ENCODE results near the gene MYO6.

MYO6 gene

DNA sequence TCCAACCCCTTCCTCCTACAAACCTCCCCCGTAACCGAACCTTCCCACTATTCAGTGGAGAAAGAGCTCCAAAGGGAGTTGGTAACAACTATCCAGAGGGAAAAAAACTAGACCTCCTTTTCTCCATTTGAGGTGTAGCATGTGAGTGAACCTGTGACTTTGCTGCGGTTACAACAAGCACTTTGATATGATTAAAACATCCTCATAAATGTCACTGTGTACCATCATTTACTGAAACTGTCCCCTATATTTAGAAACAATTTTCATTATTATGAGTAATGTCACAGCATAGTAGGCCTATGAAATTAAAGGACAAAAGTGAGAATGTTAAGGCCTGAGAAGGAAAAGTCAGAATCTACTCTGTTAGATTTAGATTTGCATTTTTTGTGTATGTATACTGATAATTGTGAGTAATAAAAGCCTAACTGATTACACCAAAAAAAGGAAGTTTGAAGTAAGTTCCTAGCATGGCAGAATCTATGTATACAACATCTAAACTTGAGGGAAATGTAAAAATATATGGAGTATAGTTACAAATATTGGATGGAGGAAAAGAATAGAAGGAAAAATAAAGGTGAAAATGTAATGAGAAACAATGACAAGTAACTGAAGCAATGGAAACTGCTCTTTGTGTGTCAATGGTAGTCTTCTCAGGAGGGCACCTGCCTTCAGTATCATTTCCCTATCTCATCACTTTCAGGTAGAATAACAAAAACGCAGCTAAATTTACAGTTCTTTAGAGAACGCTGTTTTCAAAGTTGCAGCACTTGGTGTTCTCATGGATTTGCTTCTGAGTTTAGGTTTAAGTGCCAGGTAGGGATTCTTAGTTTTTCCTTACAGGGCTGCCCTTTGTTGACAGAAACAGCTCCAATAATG lies 177.5 kb downstream of the MYO6 start:
- no peak for TF ChIP-seq EZH2phosphoT487 (IDR thresholded peaks at IDR 0.05; ENCODE audit: low read depth)
- Histone ChIP-seq H3K4me1 (ENCODE audit: low read length) (peaks cover 34% of the 10 kb centered on the region), H3K9me3 (ENCODE audit: insufficient read depth, low read length) (no peaks in the 10 kb centered on the region), H3K9ac (ENCODE audit: low read length) (peak overlapping the region; percentile 52), H3K79me2 (ENCODE audit: low read length) (no peaks in the 10 kb centered on the region), H3K4me3 (ENCODE audit: low read length) (peak overlapping the region; percentile 53), H2AFZ (ENCODE audit: low read depth, low read length) (no peak overlapping the region), H4K20me1 (ENCODE audit: insufficient read depth, low read length) (no peaks in the 10 kb centered on the region), H3K27ac (ENCODE audit: low read length) (peak overlapping the region; percentile 95), H3K36me3 (replicated peaks; ENCODE audit: low read depth, low read length) (no peaks in the 10 kb centered on the region), H3K27me3 (ENCODE audit: low read depth, low read length) (no peaks in the 10 kb centered on the region), H3K4me2 (ENCODE audit: low read length) (peak overlapping the region; percentile 81)

GRCh38 chr6:75931011-75931680 lies 182.1 kb downstream of the MYO6 start:
- Histone ChIP-seq H3K4me1 (ENCODE audit: low read length) (peaks cover 58% of the 10 kb centered on the region), H3K27ac (ENCODE audit: low read length) (no peak overlapping the region), H3K4me2 (ENCODE audit: low read length) (no peak overlapping the region), H3K79me2 (ENCODE audit: low read length) (no peaks in the 10 kb centered on the region), H2AFZ (ENCODE audit: low read depth, low read length) (no peak overlapping the region), H4K20me1 (ENCODE audit: insufficient read depth, low read length) (no peaks in the 10 kb centered on the region), H3K9ac (ENCODE audit: low read length) (no peak overlapping the region), H3K36me3 (replicated peaks; ENCODE audit: low read depth, low read length) (no peaks in the 10 kb centered on the region), H3K27me3 (ENCODE audit: low read depth, low read length) (no peaks in the 10 kb centered on the region), H3K4me3 (ENCODE audit: low read length) (no peak overlapping the region), H3K9me3 (ENCODE audit: insufficient read depth, low read length) (no peaks in the 10 kb centered on the region)
- TF ChIP-seq EZH2phosphoT487 (IDR thresholded peaks at IDR 0.05; ENCODE audit: low read depth) = no peak
- TF ChIP-seq, protein P1, sequence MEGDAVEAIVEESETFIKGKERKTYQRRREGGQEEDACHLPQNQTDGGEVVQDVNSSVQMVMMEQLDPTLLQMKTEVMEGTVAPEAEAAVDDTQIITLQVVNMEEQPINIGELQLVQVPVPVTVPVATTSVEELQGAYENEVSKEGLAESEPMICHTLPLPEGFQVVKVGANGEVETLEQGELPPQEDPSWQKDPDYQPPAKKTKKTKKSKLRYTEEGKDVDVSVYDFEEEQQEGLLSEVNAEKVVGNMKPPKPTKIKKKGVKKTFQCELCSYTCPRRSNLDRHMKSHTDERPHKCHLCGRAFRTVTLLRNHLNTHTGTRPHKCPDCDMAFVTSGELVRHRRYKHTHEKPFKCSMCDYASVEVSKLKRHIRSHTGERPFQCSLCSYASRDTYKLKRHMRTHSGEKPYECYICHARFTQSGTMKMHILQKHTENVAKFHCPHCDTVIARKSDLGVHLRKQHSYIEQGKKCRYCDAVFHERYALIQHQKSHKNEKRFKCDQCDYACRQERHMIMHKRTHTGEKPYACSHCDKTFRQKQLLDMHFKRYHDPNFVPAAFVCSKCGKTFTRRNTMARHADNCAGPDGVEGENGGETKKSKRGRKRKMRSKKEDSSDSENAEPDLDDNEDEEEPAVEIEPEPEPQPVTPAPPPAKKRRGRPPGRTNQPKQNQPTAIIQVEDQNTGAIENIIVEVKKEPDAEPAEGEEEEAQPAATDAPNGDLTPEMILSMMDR (IDR thresholded peaks at IDR 0.05; ENCODE audit: low read depth, low read length) = no peak

DNA sequence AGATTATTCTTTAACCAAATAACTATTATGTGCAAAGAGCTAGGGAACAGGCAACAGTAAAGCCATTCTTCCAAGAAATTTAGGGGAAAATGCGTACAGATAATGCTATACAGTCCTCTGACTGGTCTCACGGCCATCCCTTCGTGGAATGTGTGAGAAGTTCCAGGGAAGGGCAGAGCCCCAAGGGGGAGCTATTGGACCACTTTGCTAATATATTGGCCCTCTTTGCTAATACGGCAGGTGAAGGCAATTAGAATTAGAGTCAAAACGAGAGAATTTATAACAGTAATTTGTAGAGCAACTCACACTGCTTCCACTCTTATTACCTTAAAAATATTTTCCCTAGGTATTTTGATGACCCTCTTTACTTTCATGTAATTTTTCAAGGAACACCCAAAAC lies 183.0 kb downstream of the MYO6 start:
- H3K27ac ChIP-seq (ENCODE audit: low read length) = peak overlapping the region; percentile 37; the same call in 1 of the 2 replicates
- H3K9me3 ChIP-seq (ENCODE audit: insufficient read depth, low read length) = no peaks in the 10 kb centered on the region
- H3K9ac ChIP-seq (ENCODE audit: low read length) = peak overlapping the region; percentile 10; the same call in 1 of the 2 replicates
- no peaks in the 10 kb centered on the region for H3K36me3 ChIP-seq (replicated peaks; ENCODE audit: low read depth, low read length)
- H3K4me3 ChIP-seq (ENCODE audit: low read length) = no peak overlapping the region
- no peak for TF ChIP-seq EZH2phosphoT487 (IDR thresholded peaks at IDR 0.05; ENCODE audit: low read depth)
- TF ChIP-seq, protein P1 (IDR thresholded peaks at IDR 0.05; ENCODE audit: low read depth, low read length) = peak; percentile 97
- H3K27me3 ChIP-seq (ENCODE audit: low read depth, low read length) = no peaks in the 10 kb centered on the region
- H3K4me1 ChIP-seq (ENCODE audit: low read length) = peaks cover 55% of the 10 kb centered on the region
- peak overlapping the region; percentile 39 for H3K4me2 ChIP-seq (ENCODE audit: low read length)
- peak overlapping the region; percentile 59; the same call in 1 of the 2 replicates for H2AFZ ChIP-seq (ENCODE audit: low read depth, low read length)
- no peaks in the 10 kb centered on the region for H3K79me2 ChIP-seq (ENCODE audit: low read length)
- no peaks in the 10 kb centered on the region for H4K20me1 ChIP-seq (ENCODE audit: insufficient read depth, low read length)

DNA sequence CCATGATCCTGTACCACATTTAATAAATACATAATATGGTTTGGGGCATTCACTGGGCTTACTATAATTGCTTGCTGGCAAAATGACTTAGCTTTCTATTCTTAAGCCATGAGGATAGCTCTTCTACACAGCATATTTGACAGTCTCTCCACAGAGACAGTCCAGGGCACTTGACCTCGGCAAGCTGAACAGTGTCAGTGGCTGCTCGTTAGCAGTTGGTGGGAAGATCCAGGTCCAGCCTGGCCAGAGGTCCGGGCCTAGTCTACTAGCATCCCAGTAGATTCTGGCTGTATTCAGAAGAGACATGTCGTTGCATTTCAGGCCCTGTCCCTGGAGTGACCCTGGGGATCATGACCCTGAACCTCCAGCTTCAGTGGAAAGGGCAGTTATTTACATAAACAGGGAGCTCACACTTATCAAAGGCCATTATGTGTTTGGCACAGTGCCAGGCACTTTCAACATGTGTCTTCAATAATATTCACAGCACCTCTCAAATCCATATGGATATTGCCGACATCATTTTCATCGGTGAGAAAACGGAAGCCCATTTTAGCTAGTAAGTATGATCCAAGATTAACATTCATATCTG lies 184.4 kb downstream of the MYO6 start:
- Histone ChIP-seq H3K4me2 (ENCODE audit: low read length) (peak overlapping the region; percentile 9; the same call in 1 of the 2 replicates), H3K27me3 (ENCODE audit: low read depth, low read length) (no peaks in the 10 kb centered on the region), H3K79me2 (ENCODE audit: low read length) (no peaks in the 10 kb centered on the region)

More for the DNA sequence above, 184.4 kb downstream of the MYO6 start:
- no peak for TF ChIP-seq EZH2phosphoT487 (IDR thresholded peaks at IDR 0.05; ENCODE audit: low read depth)
- Histone ChIP-seq H3K4me1 (ENCODE audit: low read length) (peaks cover 46% of the 10 kb centered on the region), H4K20me1 (ENCODE audit: insufficient read depth, low read length) (no peaks in the 10 kb centered on the region), H3K4me3 (ENCODE audit: low read length) (no peak overlapping the region), H2AFZ (ENCODE audit: low read depth, low read length) (no peak overlapping the region), H3K27ac (ENCODE audit: low read length) (no peak overlapping the region), H3K36me3 (replicated peaks; ENCODE audit: low read depth, low read length) (no peaks in the 10 kb centered on the region), H3K9me3 (ENCODE audit: insufficient read depth, low read length) (no peaks in the 10 kb centered on the region), H3K9ac (ENCODE audit: low read length) (no peak overlapping the region)
